ENCODE measurements around the gene PHOSPHO1.

PHOSPHO1 gene

GRCh38 chr17:49229805-49230600 is 584 bp downstream of the PHOSPHO1 start:
- H3K4me3 ChIP-seq (ENCODE audit: low read length): peak overlapping the region; percentile 58
- TF ChIP-seq ZNF274 (IDR thresholded peaks at IDR 0.05; ENCODE audit: low read depth, low read length): no peak

- no peak overlapping the region for H3K4me3 ChIP-seq (ENCODE audit: low read length)
- TF ChIP-seq ZNF274 (IDR thresholded peaks at IDR 0.05; ENCODE audit: low read depth, low read length): no peak
Measured at GRCh38 chr17:49229076-49229804, 1.3 kb downstream of the PHOSPHO1 start.

- no peak overlapping the region for H3K4me3 ChIP-seq (ENCODE audit: low read length)
- no peak for TF ChIP-seq ZNF274 (IDR thresholded peaks at IDR 0.05; ENCODE audit: low read depth, low read length)
Measured at GRCh38 chr17:49227436-49228261, 2.9 kb downstream of the PHOSPHO1 start.

- no peak overlapping the region for H3K4me3 ChIP-seq (ENCODE audit: low read length)
- no peak for TF ChIP-seq ZNF274 (IDR thresholded peaks at IDR 0.05; ENCODE audit: low read depth, low read length)
Measured at GRCh38 chr17:49226771-49227435, 3.7 kb downstream of the PHOSPHO1 start.

GRCh38 chr17:49225554-49226236 is 4.9 kb downstream of the PHOSPHO1 start:
- no peak overlapping the region for H3K4me3 ChIP-seq (ENCODE audit: low read length)
- no peak for TF ChIP-seq ZNF274 (IDR thresholded peaks at IDR 0.05; ENCODE audit: low read depth, low read length)

GRCh38 chr17:49224997-49225337 is 5.6 kb downstream of the PHOSPHO1 start:
- TF ChIP-seq ZNF274 (IDR thresholded peaks at IDR 0.05; ENCODE audit: low read depth, low read length): no peak
- no peak overlapping the region for H3K4me3 ChIP-seq (ENCODE audit: low read length)

GRCh38 chr17:49224198-49224996 is 6.2 kb downstream of the PHOSPHO1 start:
- no peak overlapping the region; the same call in 1 of the 2 replicates for H3K4me3 ChIP-seq (ENCODE audit: low read length)
- TF ChIP-seq ZNF274 (IDR thresholded peaks at IDR 0.05; ENCODE audit: low read depth, low read length): no peak

- TF ChIP-seq ZNF274 (IDR thresholded peaks at IDR 0.05; ENCODE audit: low read depth, low read length): no peak
- H3K4me3 ChIP-seq (ENCODE audit: low read length): no peak overlapping the region; the same call in 1 of the 2 replicates
Measured at GRCh38 chr17:49223517-49224197, 6.9 kb downstream of the PHOSPHO1 start.

GRCh38 chr17:49223168-49223516 is 7.4 kb downstream of the PHOSPHO1 start:
- no peak for TF ChIP-seq ZNF274 (IDR thresholded peaks at IDR 0.05; ENCODE audit: low read depth, low read length)
- no peak overlapping the region for H3K4me3 ChIP-seq (ENCODE audit: low read length)

GRCh38 chr17:49219987-49220386 is 10.6 kb downstream of the PHOSPHO1 start:
- no peak overlapping the region for H3K4me3 ChIP-seq (ENCODE audit: low read length)
- TF ChIP-seq ZNF274 (IDR thresholded peaks at IDR 0.05; ENCODE audit: low read depth, low read length): no peak

GRCh38 chr17:49218941-49219913 is 11.4 kb downstream of the PHOSPHO1 start:
- no peak for TF ChIP-seq ZNF274 (IDR thresholded peaks at IDR 0.05; ENCODE audit: low read depth, low read length)
- no peak overlapping the region for H3K4me3 ChIP-seq (ENCODE audit: low read length)
